Measurements from ENCODE around the gene HTRA3. TPM values are rescaled to one million over a fixed set of nuclear protein-coding genes. Genes with fewer than 3 reads are reported as not detected.

Gene HTRA3
- polyA plus RNA-seq, 1 donor from 2014 or later, result not detected

GRCh38 chr4:8259743-8260430 is 9.7 kb upstream of the HTRA3 start:
- H3K4me3 ChIP-seq (ENCODE audit: low read length), result no peak overlapping the region
- H3K36me3 ChIP-seq (ENCODE audit: insufficient read depth, low read length), result no peaks in the 10 kb centered on the region
- no peaks in the 10 kb centered on the region for H3K79me2 ChIP-seq (replicated peaks; ENCODE audit: insufficient read depth, low read length)
- H3K27ac ChIP-seq (ENCODE audit: low read length), result no peak overlapping the region
- no peaks in the 10 kb centered on the region for H3K9me2 ChIP-seq (ENCODE audit: insufficient read depth, low read length)
- no peaks in the 10 kb centered on the region for H3F3A ChIP-seq (ENCODE audit: insufficient read depth, low read length, poor library complexity, severe bottlenecking)
- no peaks in the 10 kb centered on the region for H3K9me3 ChIP-seq (ENCODE audit: low read length)
- H3K4me2 ChIP-seq (ENCODE audit: low read length), result no peak overlapping the region
- TF ChIP-seq, protein P1, sequence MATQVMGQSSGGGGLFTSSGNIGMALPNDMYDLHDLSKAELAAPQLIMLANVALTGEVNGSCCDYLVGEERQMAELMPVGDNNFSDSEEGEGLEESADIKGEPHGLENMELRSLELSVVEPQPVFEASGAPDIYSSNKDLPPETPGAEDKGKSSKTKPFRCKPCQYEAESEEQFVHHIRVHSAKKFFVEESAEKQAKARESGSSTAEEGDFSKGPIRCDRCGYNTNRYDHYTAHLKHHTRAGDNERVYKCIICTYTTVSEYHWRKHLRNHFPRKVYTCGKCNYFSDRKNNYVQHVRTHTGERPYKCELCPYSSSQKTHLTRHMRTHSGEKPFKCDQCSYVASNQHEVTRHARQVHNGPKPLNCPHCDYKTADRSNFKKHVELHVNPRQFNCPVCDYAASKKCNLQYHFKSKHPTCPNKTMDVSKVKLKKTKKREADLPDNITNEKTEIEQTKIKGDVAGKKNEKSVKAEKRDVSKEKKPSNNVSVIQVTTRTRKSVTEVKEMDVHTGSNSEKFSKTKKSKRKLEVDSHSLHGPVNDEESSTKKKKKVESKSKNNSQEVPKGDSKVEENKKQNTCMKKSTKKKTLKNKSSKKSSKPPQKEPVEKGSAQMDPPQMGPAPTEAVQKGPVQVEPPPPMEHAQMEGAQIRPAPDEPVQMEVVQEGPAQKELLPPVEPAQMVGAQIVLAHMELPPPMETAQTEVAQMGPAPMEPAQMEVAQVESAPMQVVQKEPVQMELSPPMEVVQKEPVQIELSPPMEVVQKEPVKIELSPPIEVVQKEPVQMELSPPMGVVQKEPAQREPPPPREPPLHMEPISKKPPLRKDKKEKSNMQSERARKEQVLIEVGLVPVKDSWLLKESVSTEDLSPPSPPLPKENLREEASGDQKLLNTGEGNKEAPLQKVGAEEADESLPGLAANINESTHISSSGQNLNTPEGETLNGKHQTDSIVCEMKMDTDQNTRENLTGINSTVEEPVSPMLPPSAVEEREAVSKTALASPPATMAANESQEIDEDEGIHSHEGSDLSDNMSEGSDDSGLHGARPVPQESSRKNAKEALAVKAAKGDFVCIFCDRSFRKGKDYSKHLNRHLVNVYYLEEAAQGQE (IDR thresholded peaks at IDR 0.05; ENCODE audit: borderline replicate concordance), result no peak
- no peak for TF ChIP-seq EZH2 (IDR thresholded peaks at IDR 0.05; ENCODE audit: borderline replicate concordance, insufficient read depth, low read length, poor library complexity, severe bottlenecking)
- no peak for TF ChIP-seq MXI1 (conservative IDR thresholded peaks at IDR 0.05; ENCODE audit: poor library complexity, severe bottlenecking)
- no peak for TF ChIP-seq TAF1 (IDR thresholded peaks at IDR 0.05; ENCODE audit: low read depth)
- no peak for TF ChIP-seq SMC3 (conservative IDR thresholded peaks at IDR 0.05; ENCODE audit: poor library complexity)
- TF ChIP-seq, protein P2, sequence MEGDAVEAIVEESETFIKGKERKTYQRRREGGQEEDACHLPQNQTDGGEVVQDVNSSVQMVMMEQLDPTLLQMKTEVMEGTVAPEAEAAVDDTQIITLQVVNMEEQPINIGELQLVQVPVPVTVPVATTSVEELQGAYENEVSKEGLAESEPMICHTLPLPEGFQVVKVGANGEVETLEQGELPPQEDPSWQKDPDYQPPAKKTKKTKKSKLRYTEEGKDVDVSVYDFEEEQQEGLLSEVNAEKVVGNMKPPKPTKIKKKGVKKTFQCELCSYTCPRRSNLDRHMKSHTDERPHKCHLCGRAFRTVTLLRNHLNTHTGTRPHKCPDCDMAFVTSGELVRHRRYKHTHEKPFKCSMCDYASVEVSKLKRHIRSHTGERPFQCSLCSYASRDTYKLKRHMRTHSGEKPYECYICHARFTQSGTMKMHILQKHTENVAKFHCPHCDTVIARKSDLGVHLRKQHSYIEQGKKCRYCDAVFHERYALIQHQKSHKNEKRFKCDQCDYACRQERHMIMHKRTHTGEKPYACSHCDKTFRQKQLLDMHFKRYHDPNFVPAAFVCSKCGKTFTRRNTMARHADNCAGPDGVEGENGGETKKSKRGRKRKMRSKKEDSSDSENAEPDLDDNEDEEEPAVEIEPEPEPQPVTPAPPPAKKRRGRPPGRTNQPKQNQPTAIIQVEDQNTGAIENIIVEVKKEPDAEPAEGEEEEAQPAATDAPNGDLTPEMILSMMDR (IDR thresholded peaks at IDR 0.05; ENCODE audit: poor library complexity, severe bottlenecking), result no peak
- no peak for TF ChIP-seq POLR2AphosphoS5 (IDR thresholded peaks at IDR 0.05)
- TF ChIP-seq RAD21 (conservative IDR thresholded peaks at IDR 0.05), result no peak
- TF ChIP-seq EP300 (conservative IDR thresholded peaks at IDR 0.05; ENCODE audit: poor library complexity, severe bottlenecking), result no peak
- H3K9ac ChIP-seq (ENCODE audit: low read length), result no peak overlapping the region
- H4K20me1 ChIP-seq (ENCODE audit: insufficient read depth), result no peaks in the 10 kb centered on the region
- H2AFZ ChIP-seq (ENCODE audit: low read depth, low read length), result no peak overlapping the region
- no peaks in the 10 kb centered on the region for H3K27me3 ChIP-seq (ENCODE audit: insufficient read depth, low read depth, low read length)

DNA sequence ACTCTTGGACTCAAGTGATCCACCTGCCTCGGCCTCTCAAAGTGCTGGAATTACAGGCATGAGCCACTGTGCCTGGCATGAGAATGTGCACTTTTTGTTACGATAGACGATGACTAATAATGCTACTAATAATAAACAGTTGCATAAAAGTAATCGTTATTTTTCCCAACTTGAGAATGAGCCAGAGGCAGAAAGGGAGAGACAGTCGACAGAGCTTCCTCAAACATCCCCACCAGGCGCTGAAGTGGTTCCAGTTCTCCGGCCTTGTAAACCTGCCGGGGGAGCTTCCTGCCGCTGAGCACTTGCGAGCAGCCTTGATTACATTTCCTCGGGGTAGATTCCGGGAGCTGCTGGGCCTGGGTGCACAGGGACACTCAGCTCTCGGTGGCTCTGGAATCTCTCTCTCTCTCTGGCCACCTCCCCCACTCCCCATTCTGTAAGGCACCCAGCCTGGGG is 8.9 kb upstream of the HTRA3 start:
- no peak overlapping the region for H3K27ac ChIP-seq (ENCODE audit: low read length)
- H4K20me1 ChIP-seq (ENCODE audit: insufficient read depth), result no peaks in the 10 kb centered on the region
- no peak for TF ChIP-seq TAF1 (IDR thresholded peaks at IDR 0.05; ENCODE audit: low read depth)
- TF ChIP-seq EZH2 (IDR thresholded peaks at IDR 0.05; ENCODE audit: borderline replicate concordance, insufficient read depth, low read length, poor library complexity, severe bottlenecking), result no peak
- TF ChIP-seq EP300 (conservative IDR thresholded peaks at IDR 0.05; ENCODE audit: poor library complexity, severe bottlenecking), result no peak
- TF ChIP-seq RAD21 (conservative IDR thresholded peaks at IDR 0.05), result no peak
- no peak for TF ChIP-seq POLR2AphosphoS5 (IDR thresholded peaks at IDR 0.05)
- TF ChIP-seq, protein P1 (IDR thresholded peaks at IDR 0.05; ENCODE audit: borderline replicate concordance), result no peak
- no peak for TF ChIP-seq SMC3 (conservative IDR thresholded peaks at IDR 0.05; ENCODE audit: poor library complexity)
- no peak for TF ChIP-seq MXI1 (conservative IDR thresholded peaks at IDR 0.05; ENCODE audit: poor library complexity, severe bottlenecking)
- TF ChIP-seq, protein P2 (IDR thresholded peaks at IDR 0.05; ENCODE audit: poor library complexity, severe bottlenecking), result no peak
- H3K9me2 ChIP-seq (ENCODE audit: insufficient read depth, low read length), result no peaks in the 10 kb centered on the region
- no peak overlapping the region for H2AFZ ChIP-seq (ENCODE audit: low read depth, low read length)
- H3K9ac ChIP-seq (ENCODE audit: low read length), result no peak overlapping the region
- H3K4me3 ChIP-seq (ENCODE audit: low read length), result no peak overlapping the region
- H3K36me3 ChIP-seq (ENCODE audit: insufficient read depth, low read length), result no peaks in the 10 kb centered on the region
- no peaks in the 10 kb centered on the region for H3K79me2 ChIP-seq (replicated peaks; ENCODE audit: insufficient read depth, low read length)
- H3K4me2 ChIP-seq (ENCODE audit: low read length), result no peak overlapping the region
- H3K9me3 ChIP-seq (ENCODE audit: low read length), result no peaks in the 10 kb centered on the region
- no peaks in the 10 kb centered on the region for H3K27me3 ChIP-seq (ENCODE audit: insufficient read depth, low read depth, low read length)
- no peaks in the 10 kb centered on the region for H3F3A ChIP-seq (ENCODE audit: insufficient read depth, low read length, poor library complexity, severe bottlenecking)

Measured in neural cell (in vitro differentiated cells).